GM23338 (cell line): ENCODE data around the gene ID2. TPM values are rescaled to one million over a fixed set of nuclear protein-coding genes. Genes with fewer than 3 reads are reported as not detected.

ENCODE experiments used
- ATAC-seq: fragments of 200-7000 bp; cut with Tn5 transposase; 3 replicates; pipeline ENCODE4 v1.9.1; 2020
- DNase-seq: peaks from one replicate; pipeline ENCODE4 v3.0.0-alpha.2; 2015; ENCODE audit warnings: low spot score
- H2AFZ ChIP-seq: fragments of 200-600 bp; sonication (generic); 2 replicates; pipeline ENCODE4 v1.8.0; 2016; ENCODE audit warnings: antibody characterized with exemption, mild to moderate bottlenecking, moderate library complexity
- H3F3A ChIP-seq: fragments of 200-600 bp; sonication (generic); replicated peaks from 2 replicates; pipeline ENCODE4 v1.8.0; 2017; ENCODE audit warnings: antibody characterized with exemption, mixed run types, low read depth
- H3K27ac ChIP-seq: fragments of 200-600 bp; sonication (generic); 2 replicates; pipeline ENCODE4 v1.6.1; 2016; ENCODE audit warnings: low read depth
- H3K27me3 ChIP-seq: fragments of 200-600 bp; sonication (generic); 2 replicates; pipeline ENCODE4 v1.8.0; 2016; ENCODE audit warnings: mild to moderate bottlenecking, mixed run types, moderate library complexity; ENCODE audit not compliant: insufficient read depth
- H3K36me3 ChIP-seq: fragments of 200-600 bp; sonication (generic); 2 replicates; pipeline ENCODE4 v1.8.0; 2016; ENCODE audit warnings: mild to moderate bottlenecking; ENCODE audit not compliant: insufficient read depth
- H3K4me1 ChIP-seq: fragments of 200-600 bp; sonication (generic); 2 replicates; pipeline ENCODE4 v1.8.0; 2016; ENCODE audit warnings: mild to moderate bottlenecking, moderate library complexity; ENCODE audit not compliant: insufficient read depth
- H3K4me2 ChIP-seq: fragments of 200-600 bp; sonication (generic); 2 replicates; pipeline ENCODE4 v1.7.1; 2017; ENCODE audit warnings: mixed run types
- H3K4me3 ChIP-seq: fragments of 200-600 bp; sonication (generic); 2 replicates; pipeline ENCODE4 v1.6.1; 2016; ENCODE audit warnings: mixed run types
- H3K79me2 ChIP-seq: fragments of 200-600 bp; sonication (generic); replicated peaks from 2 replicates; pipeline ENCODE4 v1.8.0; 2017; ENCODE audit warnings: mild to moderate bottlenecking; ENCODE audit not compliant: insufficient read depth
- H3K9me2 ChIP-seq: fragments of 200-600 bp; sonication (generic); 2 replicates; pipeline ENCODE4 v1.8.0; 2017; ENCODE audit not compliant: insufficient read depth
- H4K20me1 ChIP-seq: fragments of 200-600 bp; sonication (generic); replicated peaks from 2 replicates; pipeline ENCODE4 v1.8.0; 2017; ENCODE audit warnings: mild to moderate bottlenecking; ENCODE audit not compliant: insufficient read depth
- H3K27ac Mint-ChIP-seq: 2 replicates; pipeline ENCODE4 v1.8.0; 2020; ENCODE audit warnings: inconsistent platforms, mild to moderate bottlenecking, moderate library complexity, mixed read lengths
- H3K27me3 Mint-ChIP-seq: 3 replicates; pipeline ENCODE4 v1.8.0; 2022; ENCODE audit warnings: low read depth, mild to moderate bottlenecking, moderate library complexity, mixed read lengths, inconsistent platforms; ENCODE audit not compliant: insufficient read depth, poor library complexity
- H3K36me3 Mint-ChIP-seq: 3 replicates; pipeline ENCODE4 v1.8.0; 2021; ENCODE audit warnings: low read depth, mild to moderate bottlenecking, inconsistent platforms, moderate library complexity, mixed read lengths
- H3K4me1 Mint-ChIP-seq: 3 replicates; pipeline ENCODE4 v1.8.0; 2020; ENCODE audit warnings: mild to moderate bottlenecking, inconsistent platforms, mixed read lengths
- H3K4me3 Mint-ChIP-seq: 3 replicates; pipeline ENCODE4 v1.8.0; 2021; ENCODE audit warnings: moderate library complexity, mild to moderate bottlenecking, inconsistent platforms, mixed read lengths
- H3K9me3 Mint-ChIP-seq: 3 replicates; pipeline ENCODE4 v1.8.0; 2020; ENCODE audit warnings: moderate library complexity, mild to moderate bottlenecking, inconsistent platforms, mixed read lengths
- EZH2phosphoT487 ChIP-seq: fragments of 200-600 bp; sonication (generic); IDR thresholded peaks from one replicate; pipeline ENCODE4 v1.8.1; 2018; ENCODE audit warnings: antibody characterized with exemption; ENCODE audit not compliant: unreplicated experiment
- JUNB ChIP-seq: IDR thresholded peaks from one replicate; pipeline ENCODE4 v1.6.1; 2016; ENCODE audit warnings: antibody characterized with exemption; ENCODE audit not compliant: unreplicated experiment
- STAT1 ChIP-seq: IDR thresholded peaks from one replicate; pipeline ENCODE4 v1.6.1; 2016; ENCODE audit warnings: antibody characterized with exemption; ENCODE audit not compliant: unreplicated experiment
- polyA plus RNA-seq: library from polyadenylated mRNA; unstranded; fragments of >200 nt; fragmentation: Nextera tagmentation; extraction: Ambion mirVana; gene quantifications from 2 replicates; pipeline ENCODE4 v1.2.1, GENCODE V29; 2016
- total RNA-seq: library from RNA; depleted of rRNA; stranded (reverse); fragments of >200 nt; shearing (Covaris generic); gene quantifications from 2 replicates; pipeline ENCODE4 v1.2.3, GENCODE V29; 2014
- TF ChIP-seq, protein P1 (sequence below), 2 experiments: fragments of 200-600 bp in 1 of 2; sonication (generic) in 1 of 2; conservative IDR thresholded peaks; 2 replicates each; pipeline versions ENCODE4 v1.5.1 to v1.6.1; 2016 to 2017; ENCODE audit warnings: antibody characterized with exemption in 2 of 2, low read depth in 2 of 2, mild to moderate bottlenecking in 2 of 2, moderate library complexity in 1 of 2
- TF ChIP-seq, protein P2 (sequence below): IDR thresholded peaks from one replicate; pipeline ENCODE4 v1.6.1; 2018; ENCODE audit warnings: antibody characterized with exemption; ENCODE audit not compliant: unreplicated experiment
- TF ChIP-seq, protein P3 (sequence below): IDR thresholded peaks from 2 replicates; pipeline ENCODE4 v1.6.1; 2016; ENCODE audit warnings: antibody characterized with exemption

The ID2 gene
- total and polyA plus RNA-seq, 2 experiments from 2014 or later, result 87.0 to 110 TPM

DNA sequence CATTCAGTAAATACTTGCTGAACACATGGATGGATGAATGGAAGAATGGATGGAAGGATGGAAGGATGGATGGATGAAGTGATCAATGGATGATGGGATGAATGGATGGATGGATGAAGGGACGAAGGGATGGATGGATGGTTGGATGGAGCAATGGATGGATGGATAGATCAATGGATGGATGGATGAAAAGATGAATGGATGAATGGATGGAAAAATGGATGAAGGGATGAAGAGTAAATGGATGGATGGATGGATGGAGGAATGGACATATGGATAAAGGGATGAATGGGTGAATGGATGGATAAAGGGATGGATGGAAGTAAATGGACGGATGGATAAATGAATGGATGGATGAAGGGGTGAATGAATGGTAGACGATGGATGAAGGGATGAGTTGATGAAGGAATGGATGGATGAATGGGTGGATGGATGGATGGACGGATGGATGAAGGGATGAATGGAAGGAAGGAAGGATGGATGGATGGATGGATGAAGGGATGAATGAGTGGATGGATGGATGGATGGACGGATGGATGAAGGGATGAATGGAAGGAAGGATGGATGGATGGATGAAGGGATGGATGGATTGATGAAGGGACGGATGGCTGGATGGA is 13.9 kb upstream of the ID2 start:
- no peak overlapping the region for H3K27ac ChIP-seq
- H3F3A ChIP-seq, result no peaks in the 10 kb centered on the region
- H3K4me2 ChIP-seq, result no peak overlapping the region
- no peaks in the 10 kb centered on the region for H3K27me3 ChIP-seq
- no peak overlapping the region for H3K4me3 Mint-ChIP-seq
- ATAC-seq, result no peak
- H3K36me3 Mint-ChIP-seq, result no peaks in the 10 kb centered on the region
- DNase-seq, result no peak
- no peak overlapping the region for H3K27ac Mint-ChIP-seq
- no peaks in the 10 kb centered on the region for H4K20me1 ChIP-seq
- no peaks in the 10 kb centered on the region for H3K4me1 ChIP-seq
- H3K9me3 Mint-ChIP-seq, result no peaks in the 10 kb centered on the region
- no peaks in the 10 kb centered on the region for H3K79me2 ChIP-seq
- peaks cover 13% of the 10 kb centered on the region for H3K9me2 ChIP-seq
- no peaks in the 10 kb centered on the region for H3K36me3 ChIP-seq
- no peak overlapping the region for H3K4me3 ChIP-seq
- no peak overlapping the region for H2AFZ ChIP-seq
- TF ChIP-seq, protein P1, sequence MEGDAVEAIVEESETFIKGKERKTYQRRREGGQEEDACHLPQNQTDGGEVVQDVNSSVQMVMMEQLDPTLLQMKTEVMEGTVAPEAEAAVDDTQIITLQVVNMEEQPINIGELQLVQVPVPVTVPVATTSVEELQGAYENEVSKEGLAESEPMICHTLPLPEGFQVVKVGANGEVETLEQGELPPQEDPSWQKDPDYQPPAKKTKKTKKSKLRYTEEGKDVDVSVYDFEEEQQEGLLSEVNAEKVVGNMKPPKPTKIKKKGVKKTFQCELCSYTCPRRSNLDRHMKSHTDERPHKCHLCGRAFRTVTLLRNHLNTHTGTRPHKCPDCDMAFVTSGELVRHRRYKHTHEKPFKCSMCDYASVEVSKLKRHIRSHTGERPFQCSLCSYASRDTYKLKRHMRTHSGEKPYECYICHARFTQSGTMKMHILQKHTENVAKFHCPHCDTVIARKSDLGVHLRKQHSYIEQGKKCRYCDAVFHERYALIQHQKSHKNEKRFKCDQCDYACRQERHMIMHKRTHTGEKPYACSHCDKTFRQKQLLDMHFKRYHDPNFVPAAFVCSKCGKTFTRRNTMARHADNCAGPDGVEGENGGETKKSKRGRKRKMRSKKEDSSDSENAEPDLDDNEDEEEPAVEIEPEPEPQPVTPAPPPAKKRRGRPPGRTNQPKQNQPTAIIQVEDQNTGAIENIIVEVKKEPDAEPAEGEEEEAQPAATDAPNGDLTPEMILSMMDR (conservative IDR thresholded peaks at IDR 0.05; ENCODE audit: low read depth in 2 of 2), result no peak
- TF ChIP-seq JUNB, result no peak
- TF ChIP-seq, protein P2, sequence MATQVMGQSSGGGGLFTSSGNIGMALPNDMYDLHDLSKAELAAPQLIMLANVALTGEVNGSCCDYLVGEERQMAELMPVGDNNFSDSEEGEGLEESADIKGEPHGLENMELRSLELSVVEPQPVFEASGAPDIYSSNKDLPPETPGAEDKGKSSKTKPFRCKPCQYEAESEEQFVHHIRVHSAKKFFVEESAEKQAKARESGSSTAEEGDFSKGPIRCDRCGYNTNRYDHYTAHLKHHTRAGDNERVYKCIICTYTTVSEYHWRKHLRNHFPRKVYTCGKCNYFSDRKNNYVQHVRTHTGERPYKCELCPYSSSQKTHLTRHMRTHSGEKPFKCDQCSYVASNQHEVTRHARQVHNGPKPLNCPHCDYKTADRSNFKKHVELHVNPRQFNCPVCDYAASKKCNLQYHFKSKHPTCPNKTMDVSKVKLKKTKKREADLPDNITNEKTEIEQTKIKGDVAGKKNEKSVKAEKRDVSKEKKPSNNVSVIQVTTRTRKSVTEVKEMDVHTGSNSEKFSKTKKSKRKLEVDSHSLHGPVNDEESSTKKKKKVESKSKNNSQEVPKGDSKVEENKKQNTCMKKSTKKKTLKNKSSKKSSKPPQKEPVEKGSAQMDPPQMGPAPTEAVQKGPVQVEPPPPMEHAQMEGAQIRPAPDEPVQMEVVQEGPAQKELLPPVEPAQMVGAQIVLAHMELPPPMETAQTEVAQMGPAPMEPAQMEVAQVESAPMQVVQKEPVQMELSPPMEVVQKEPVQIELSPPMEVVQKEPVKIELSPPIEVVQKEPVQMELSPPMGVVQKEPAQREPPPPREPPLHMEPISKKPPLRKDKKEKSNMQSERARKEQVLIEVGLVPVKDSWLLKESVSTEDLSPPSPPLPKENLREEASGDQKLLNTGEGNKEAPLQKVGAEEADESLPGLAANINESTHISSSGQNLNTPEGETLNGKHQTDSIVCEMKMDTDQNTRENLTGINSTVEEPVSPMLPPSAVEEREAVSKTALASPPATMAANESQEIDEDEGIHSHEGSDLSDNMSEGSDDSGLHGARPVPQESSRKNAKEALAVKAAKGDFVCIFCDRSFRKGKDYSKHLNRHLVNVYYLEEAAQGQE, result no peak
- no peak for TF ChIP-seq STAT1
- no peaks in the 10 kb centered on the region; the same call in 2 of the 3 replicates for H3K4me1 Mint-ChIP-seq
- H3K27me3 Mint-ChIP-seq, result no peaks in the 10 kb centered on the region

DNA sequence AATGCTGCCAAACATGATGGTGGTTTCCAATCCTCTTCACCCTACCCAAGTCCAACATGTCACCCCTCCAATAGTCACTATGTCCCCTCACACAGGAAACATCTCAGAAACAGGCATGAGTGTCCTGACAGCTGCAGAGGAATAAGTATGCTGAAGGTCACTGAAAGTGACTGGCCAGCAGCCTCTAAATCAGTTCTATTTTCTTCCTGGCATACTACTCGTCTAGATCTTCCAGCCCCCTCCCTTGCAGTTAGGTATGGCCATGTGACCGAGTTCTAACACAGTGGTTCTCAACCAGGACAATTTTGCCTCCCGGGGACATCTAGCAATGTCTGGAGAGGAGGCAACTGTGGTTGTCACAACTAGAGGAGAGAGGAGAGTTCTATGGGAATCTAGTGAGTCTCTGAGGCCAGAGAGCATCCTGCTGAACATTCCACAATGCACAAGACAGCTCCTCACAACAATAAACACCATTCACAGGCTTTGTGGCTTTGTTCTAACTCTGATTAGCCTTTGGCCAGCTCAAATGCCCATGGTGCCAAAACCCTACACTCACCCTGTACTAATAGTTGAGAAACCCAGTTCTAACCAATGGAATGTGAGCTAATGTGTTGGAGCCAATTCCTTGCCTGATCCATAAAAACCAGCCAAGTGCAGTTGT is 12.6 kb upstream of the ID2 start:
- no peaks in the 10 kb centered on the region for H3K79me2 ChIP-seq
- H3K9me2 ChIP-seq, result peaks cover 18% of the 10 kb centered on the region
- Mint-ChIP-seq H3K4me3 (no peak overlapping the region), H3K27ac (no peak overlapping the region), H3K36me3 (peaks cover 9% of the 10 kb centered on the region), H3K9me3 (peaks cover 9% of the 10 kb centered on the region), H3K27me3 (no peaks in the 10 kb centered on the region), H3K4me1 (no peaks in the 10 kb centered on the region; the same call in 2 of the 3 replicates)
- DNase-seq (no peak), ATAC-seq (no peak)
- peaks cover 11% of the 10 kb centered on the region for H3K27me3 ChIP-seq
- no peaks in the 10 kb centered on the region for H3K4me1 ChIP-seq
- no peak overlapping the region for H3K4me3 ChIP-seq
- H3K4me2 ChIP-seq, result no peak overlapping the region
- no peaks in the 10 kb centered on the region; the same call in 1 of the 2 replicates for H3K36me3 ChIP-seq
- no peak overlapping the region for H2AFZ ChIP-seq
- no peaks in the 10 kb centered on the region for H4K20me1 ChIP-seq
- no peak overlapping the region for H3K27ac ChIP-seq
- no peaks in the 10 kb centered on the region for H3F3A ChIP-seq
- TF ChIP-seq, protein P1 (conservative IDR thresholded peaks at IDR 0.05; ENCODE audit: low read depth in 2 of 2), result no peak
- TF ChIP-seq, protein P3, sequence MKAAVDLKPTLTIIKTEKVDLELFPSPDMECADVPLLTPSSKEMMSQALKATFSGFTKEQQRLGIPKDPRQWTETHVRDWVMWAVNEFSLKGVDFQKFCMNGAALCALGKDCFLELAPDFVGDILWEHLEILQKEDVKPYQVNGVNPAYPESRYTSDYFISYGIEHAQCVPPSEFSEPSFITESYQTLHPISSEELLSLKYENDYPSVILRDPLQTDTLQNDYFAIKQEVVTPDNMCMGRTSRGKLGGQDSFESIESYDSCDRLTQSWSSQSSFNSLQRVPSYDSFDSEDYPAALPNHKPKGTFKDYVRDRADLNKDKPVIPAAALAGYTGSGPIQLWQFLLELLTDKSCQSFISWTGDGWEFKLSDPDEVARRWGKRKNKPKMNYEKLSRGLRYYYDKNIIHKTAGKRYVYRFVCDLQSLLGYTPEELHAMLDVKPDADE, result no peak
- TF ChIP-seq, protein P2, result no peak
- TF ChIP-seq STAT1 (no peak), EZH2phosphoT487 (no peak)
